GM23338 (cell line): ENCODE results near the gene STON2. TPM values are rescaled to one million over a fixed set of nuclear protein-coding genes. Genes with fewer than 3 reads are reported as not detected.

Experiments used
- ATAC-seq: fragments of 200-7000 bp; cut with Tn5 transposase; 3 replicates; pipeline ENCODE4 v1.9.1; 2020
- DNase-seq: peaks from one replicate; pipeline ENCODE4 v3.0.0-alpha.2; 2015; ENCODE audit warnings: low spot score
- H2AFZ ChIP-seq: fragments of 200-600 bp; sonication (generic); 2 replicates; pipeline ENCODE4 v1.8.0; 2016; ENCODE audit warnings: antibody characterized with exemption, mild to moderate bottlenecking, moderate library complexity
- H3F3A ChIP-seq: fragments of 200-600 bp; sonication (generic); replicated peaks from 2 replicates; pipeline ENCODE4 v1.8.0; 2017; ENCODE audit warnings: antibody characterized with exemption, mixed run types, low read depth
- H3K27ac ChIP-seq: fragments of 200-600 bp; sonication (generic); 2 replicates; pipeline ENCODE4 v1.6.1; 2016; ENCODE audit warnings: low read depth
- H3K27me3 ChIP-seq: fragments of 200-600 bp; sonication (generic); 2 replicates; pipeline ENCODE4 v1.8.0; 2016; ENCODE audit warnings: mild to moderate bottlenecking, mixed run types, moderate library complexity; ENCODE audit not compliant: insufficient read depth
- H3K36me3 ChIP-seq: fragments of 200-600 bp; sonication (generic); 2 replicates; pipeline ENCODE4 v1.8.0; 2016; ENCODE audit warnings: mild to moderate bottlenecking; ENCODE audit not compliant: insufficient read depth
- H3K4me1 ChIP-seq: fragments of 200-600 bp; sonication (generic); 2 replicates; pipeline ENCODE4 v1.8.0; 2016; ENCODE audit warnings: mild to moderate bottlenecking, moderate library complexity; ENCODE audit not compliant: insufficient read depth
- H3K4me2 ChIP-seq: fragments of 200-600 bp; sonication (generic); 2 replicates; pipeline ENCODE4 v1.7.1; 2017; ENCODE audit warnings: mixed run types
- H3K4me3 ChIP-seq: fragments of 200-600 bp; sonication (generic); 2 replicates; pipeline ENCODE4 v1.6.1; 2016; ENCODE audit warnings: mixed run types
- H3K79me2 ChIP-seq: fragments of 200-600 bp; sonication (generic); replicated peaks from 2 replicates; pipeline ENCODE4 v1.8.0; 2017; ENCODE audit warnings: mild to moderate bottlenecking; ENCODE audit not compliant: insufficient read depth
- H3K9me2 ChIP-seq: fragments of 200-600 bp; sonication (generic); 2 replicates; pipeline ENCODE4 v1.8.0; 2017; ENCODE audit not compliant: insufficient read depth
- H4K20me1 ChIP-seq: fragments of 200-600 bp; sonication (generic); replicated peaks from 2 replicates; pipeline ENCODE4 v1.8.0; 2017; ENCODE audit warnings: mild to moderate bottlenecking; ENCODE audit not compliant: insufficient read depth
- H3K27ac Mint-ChIP-seq: 2 replicates; pipeline ENCODE4 v1.8.0; 2020; ENCODE audit warnings: inconsistent platforms, mild to moderate bottlenecking, moderate library complexity, mixed read lengths
- H3K27me3 Mint-ChIP-seq: 3 replicates; pipeline ENCODE4 v1.8.0; 2022; ENCODE audit warnings: low read depth, mild to moderate bottlenecking, moderate library complexity, mixed read lengths, inconsistent platforms; ENCODE audit not compliant: insufficient read depth, poor library complexity
- H3K36me3 Mint-ChIP-seq: 3 replicates; pipeline ENCODE4 v1.8.0; 2021; ENCODE audit warnings: low read depth, mild to moderate bottlenecking, inconsistent platforms, moderate library complexity, mixed read lengths
- H3K4me1 Mint-ChIP-seq: 3 replicates; pipeline ENCODE4 v1.8.0; 2020; ENCODE audit warnings: mild to moderate bottlenecking, inconsistent platforms, mixed read lengths
- H3K4me3 Mint-ChIP-seq: 3 replicates; pipeline ENCODE4 v1.8.0; 2021; ENCODE audit warnings: moderate library complexity, mild to moderate bottlenecking, inconsistent platforms, mixed read lengths
- H3K9me3 Mint-ChIP-seq: 3 replicates; pipeline ENCODE4 v1.8.0; 2020; ENCODE audit warnings: moderate library complexity, mild to moderate bottlenecking, inconsistent platforms, mixed read lengths
- ETS1 ChIP-seq: IDR thresholded peaks from 2 replicates; pipeline ENCODE4 v1.6.1; 2016; ENCODE audit warnings: antibody characterized with exemption
- EZH2 ChIP-seq: fragments of 200-600 bp; sonication (generic); IDR thresholded peaks from one replicate; pipeline ENCODE4 v1.8.0; 2017; ENCODE audit warnings: antibody characterized with exemption, mild to moderate bottlenecking, low read depth; ENCODE audit not compliant: unreplicated experiment
- EZH2phosphoT487 ChIP-seq: fragments of 200-600 bp; sonication (generic); IDR thresholded peaks from one replicate; pipeline ENCODE4 v1.8.1; 2018; ENCODE audit warnings: antibody characterized with exemption; ENCODE audit not compliant: unreplicated experiment
- NANOG ChIP-seq: IDR thresholded peaks from 2 replicates; pipeline ENCODE4 v1.6.1; 2016; ENCODE audit warnings: antibody characterized with exemption, borderline replicate concordance
- POLR2AphosphoS5 ChIP-seq: IDR thresholded peaks from 2 replicates; pipeline ENCODE4 v1.6.1; 2016; ENCODE audit warnings: antibody characterized with exemption, low read depth
- REST ChIP-seq: IDR thresholded peaks from one replicate; pipeline ENCODE4 v1.6.1; 2018; ENCODE audit warnings: antibody characterized with exemption; ENCODE audit not compliant: unreplicated experiment
- ZNF114 ChIP-seq: fragments of 250-450 bp; sonication (Bioruptor Pico); IDR thresholded peaks from 2 replicates; pipeline ENCODE4 v1.5.0; 2020; ENCODE audit warnings: mild to moderate bottlenecking, moderate library complexity
- ZNF331 ChIP-seq: fragments of 250-450 bp; sonication (Bioruptor Pico); IDR thresholded peaks from 2 replicates; pipeline ENCODE4 v1.5.0; 2020; ENCODE audit warnings: low read depth, mild to moderate bottlenecking, moderate library complexity
- polyA plus RNA-seq: library from polyadenylated mRNA; unstranded; fragments of >200 nt; fragmentation: Nextera tagmentation; extraction: Ambion mirVana; gene quantifications from 2 replicates; pipeline ENCODE4 v1.2.1, GENCODE V29; 2016
- total RNA-seq: library from RNA; depleted of rRNA; stranded (reverse); fragments of >200 nt; shearing (Covaris generic); gene quantifications from 2 replicates; pipeline ENCODE4 v1.2.3, GENCODE V29; 2014

The STON2 gene
- total and polyA plus RNA-seq, 2 experiments from 2014 or later: 8.2 to 71.0 TPM

GRCh38 chr14:81272317-81272716 lies 127.8 kb downstream of the STON2 start (continued):
- TF ChIP-seq ZNF114: no peak
- TF ChIP-seq ETS1: no peak
- no peak for TF ChIP-seq ZNF331 (CRISPR knock-in tag)
- TF ChIP-seq EZH2phosphoT487: no peak
- TF ChIP-seq POLR2AphosphoS5: no peak
- no peak for TF ChIP-seq EZH2

- H3K79me2 ChIP-seq: no peaks in the 10 kb centered on the region
- no peak overlapping the region for H3K27ac ChIP-seq
- DNase-seq (no peak), ATAC-seq (no peak)
- no peaks in the 10 kb centered on the region for H3K36me3 ChIP-seq
- Mint-ChIP-seq H3K4me3 (no peak overlapping the region), H3K36me3 (peaks cover 7% of the 10 kb centered on the region; the same call in 1 of the 3 replicates), H3K27ac (no peak overlapping the region; the same call in 1 of the 2 replicates), H3K4me1 (peaks cover 19% of the 10 kb centered on the region), H3K9me3 (no peaks in the 10 kb centered on the region), H3K27me3 (peaks cover 2% of the 10 kb centered on the region)
- no peak overlapping the region for H3K4me2 ChIP-seq
- H2AFZ ChIP-seq: no peak overlapping the region
- peaks cover 5% of the 10 kb centered on the region; the same call in 1 of the 2 replicates for H3K4me1 ChIP-seq
- H3K9me2 ChIP-seq: no peaks in the 10 kb centered on the region
- H3F3A ChIP-seq: no peaks in the 10 kb centered on the region
- no peaks in the 10 kb centered on the region for H3K27me3 ChIP-seq
- H4K20me1 ChIP-seq: no peaks in the 10 kb centered on the region
- TF ChIP-seq NANOG: no peak
- TF ChIP-seq ETS1: no peak
- no peak for TF ChIP-seq EZH2phosphoT487
- TF ChIP-seq ZNF331 (CRISPR knock-in tag): no peak
- TF ChIP-seq EZH2: no peak
- no peak for TF ChIP-seq REST
- no peak overlapping the region for H3K4me3 ChIP-seq
These were observed 130.1 kb downstream of the STON2 start for GRCh38 chr14:81269979-81270375.
